GM19324 (cell line): ENCODE data around the gene GFOD1.
A peak's percentile ranks its signal among the peaks of the same experiment; 100 is the strongest.
"Not testable (repeated sequence)": the region's sequence is repeated elsewhere in the genome, so short reads cannot be mapped to it uniquely, and the experiment has no call there.

ENCODE experiments used
- ATAC-seq: cut with Tn5 transposase; IDR thresholded peaks from one replicate; pipeline ENCODE4 v1.9.1; 2021; ENCODE audit warnings: mild to moderate bottlenecking, moderate library complexity; ENCODE audit not compliant: unreplicated experiment, low FRiP score

GFOD1 gene

GRCh38 chr6:13331516-13332348, 155.7 kb downstream of the GFOD1 start:
- no peak for ATAC-seq

GRCh38 chr6:13328875-13329183, 158.6 kb downstream of the GFOD1 start:
- no peak for ATAC-seq

- peak; percentile 97 for ATAC-seq
Observed at GRCh38 chr6:13328076-13328874, 159.1 kb downstream of the GFOD1 start, which contains the start of gene TBC1D7. TBC1D7 (minus strand) TSS chr6:13328537; CDS start chr6:13326898, 1,639 bp downstream.

DNA sequence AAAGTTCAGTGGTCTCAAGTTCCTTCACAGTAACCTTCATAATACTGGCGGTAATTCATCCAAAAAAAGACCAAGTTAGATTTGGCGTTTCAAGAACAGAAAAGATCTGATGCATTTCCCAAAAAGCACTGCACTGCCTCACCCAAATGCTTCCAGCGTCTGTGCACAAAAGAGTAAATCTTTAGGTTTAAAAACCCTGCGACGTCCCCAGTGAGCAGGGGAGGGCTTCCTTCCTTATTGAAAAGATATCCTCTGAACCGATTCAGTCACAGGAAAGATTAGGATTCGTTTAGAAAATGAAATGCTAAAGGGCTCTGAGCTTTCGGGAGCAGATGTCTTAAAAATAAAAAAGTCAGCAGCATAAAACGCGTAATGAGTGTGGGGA, 159.7 kb downstream of the GFOD1 start:
- ATAC-seq: no peak

GRCh38 chr6:13326031-13326586, 161.3 kb downstream of the GFOD1 start:
- ATAC-seq: not testable (repeated sequence)

GRCh38 chr6:13319891-13320564, 167.4 kb downstream of the GFOD1 start:
- ATAC-seq: no peak

GRCh38 chr6:13318821-13319220, 168.6 kb downstream of the GFOD1 start:
- ATAC-seq: no peak

DNA sequence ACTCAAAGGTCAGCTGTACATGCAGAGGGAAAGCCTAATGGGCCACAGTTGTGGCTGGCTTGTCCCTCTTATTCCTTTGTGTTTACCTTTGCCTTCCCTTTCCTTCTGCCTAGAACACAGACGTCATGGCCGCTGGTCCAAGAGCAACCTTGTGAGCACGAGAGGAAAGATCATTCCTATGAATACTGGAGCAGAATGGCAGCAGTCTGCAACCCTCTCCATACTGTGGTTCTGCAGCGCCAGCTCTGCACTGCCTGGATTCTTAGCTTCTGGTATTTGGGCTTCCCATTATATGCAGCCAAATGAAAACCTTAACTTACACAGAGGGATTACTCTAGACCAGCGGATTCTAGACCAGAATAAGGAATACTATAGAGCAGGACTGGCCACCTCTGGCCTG, 171.5 kb downstream of the GFOD1 start:
- ATAC-seq: no peak

DNA sequence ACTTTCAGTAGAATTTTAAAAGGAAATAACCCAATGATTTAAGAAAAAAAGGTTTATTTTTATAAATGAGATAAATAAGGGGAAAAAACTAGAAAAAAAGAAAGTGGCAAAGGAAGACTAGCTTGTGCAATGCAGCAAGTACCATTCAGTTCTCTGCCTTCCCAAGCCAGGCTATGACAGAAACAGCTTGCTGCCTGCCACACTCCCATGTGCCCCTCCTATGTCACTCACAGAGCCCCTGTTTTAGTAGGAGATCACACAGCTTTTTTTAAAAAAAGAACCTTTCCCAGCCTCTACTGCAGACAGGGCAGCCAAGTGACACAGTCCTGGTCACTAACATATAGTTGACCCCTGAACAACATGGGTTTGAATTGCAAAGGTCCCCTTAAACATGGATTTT, 172.6 kb downstream of the GFOD1 start:
- ATAC-seq: no peak

DNA sequence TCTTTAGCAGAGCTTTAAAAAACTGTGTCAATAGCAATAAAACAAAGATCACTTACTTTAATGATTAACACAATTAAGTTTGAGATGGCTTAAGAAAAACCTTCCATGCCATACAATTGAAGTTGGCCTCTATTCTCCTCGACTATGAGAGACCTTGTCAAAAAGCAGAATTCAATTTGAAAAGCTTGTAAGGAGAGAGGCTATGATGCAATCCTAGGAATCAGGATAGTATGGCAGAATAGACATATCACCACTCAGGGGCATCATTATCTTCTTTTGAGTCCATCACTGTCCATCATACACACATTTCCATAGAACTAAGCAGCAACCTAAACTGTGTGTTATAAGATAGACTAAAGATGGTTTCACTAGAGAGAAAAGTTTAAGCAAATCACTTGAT, 176.2 kb downstream of the GFOD1 start:
- no peak for ATAC-seq

DNA sequence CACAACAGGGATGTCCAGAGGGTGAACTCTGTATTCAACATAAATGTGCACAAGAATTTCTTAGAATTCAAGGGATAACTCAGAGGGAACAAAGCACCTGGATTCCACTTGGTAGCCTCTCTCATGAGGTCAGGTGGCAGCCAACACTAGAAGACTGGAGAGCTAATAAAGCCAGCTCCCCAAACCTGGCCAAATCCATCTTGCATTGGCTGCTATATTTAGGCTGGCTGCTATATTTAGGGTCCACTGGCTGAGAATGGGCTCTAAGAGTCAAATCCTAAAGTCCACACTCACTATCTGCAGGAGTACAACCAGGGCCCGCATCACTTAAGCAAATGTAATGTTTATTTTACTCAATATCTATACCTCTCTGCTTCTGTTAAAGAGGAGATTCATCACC, 179.1 kb downstream of the GFOD1 start:
- no peak for ATAC-seq
